H1 (cell line): ENCODE results near the gene KRTAP10-5. TPM values are rescaled to one million over a fixed set of nuclear protein-coding genes. Genes with fewer than 3 reads are reported as not detected.

Experiments used
- CTCF ChIA-PET: fragments of 300-600 bp; sonication (Branson Sonifier 250); formaldehyde crosslinking; loops from one replicate; lab custom pipeline; 2021; ENCODE audit not compliant: partially characterized antibody; lab: Charles Lee
- POLR2A ChIA-PET: fragments of 300-600 bp; sonication (Branson Sonifier 250); formaldehyde crosslinking; loops from one replicate; lab custom pipeline; 2021; ENCODE audit warnings: inconsistent platforms; ENCODE audit not compliant: partially characterized antibody; lab: Charles Lee
- DNase-seq, 2 experiments: peaks; one replicate each; pipeline versions ENCODE4 v3.0.0 to v3.0.0-alpha.2; 2010 to 2022; ENCODE audit warnings: low spot score in 2 of 2, low read depth in 1 of 2, mixed read lengths in 1 of 2
- FAIRE-seq: peaks from 2 replicates; lab custom pipeline; 2011; peaks lifted over from hg19 to GRCh38; lab: Jason Lieb, UNC
- H2AFZ ChIP-seq: 2 replicates; pipeline ENCODE4 v1.8.1; 2012; ENCODE audit warnings: low read length, inconsistent platforms
- H2AK5ac ChIP-seq: 2 replicates; pipeline ENCODE4 v1.6.1; 2013; ENCODE audit warnings: low read depth, low read length
- H2BK120ac ChIP-seq: replicated peaks from 2 replicates; pipeline ENCODE3; 2013; ENCODE audit warnings: low read depth, low read length, inconsistent platforms
- H2BK12ac ChIP-seq: 2 replicates; pipeline ENCODE4 v1.6.1; 2013; ENCODE audit warnings: low read depth, low read length
- H2BK15ac ChIP-seq: 2 replicates; pipeline ENCODE4 v1.6.1; 2013; ENCODE audit warnings: low read length
- H2BK20ac ChIP-seq: 2 replicates; pipeline ENCODE4 v1.6.1; 2013; ENCODE audit warnings: low read length
- H2BK5ac ChIP-seq: 2 replicates; pipeline ENCODE4 v1.6.1; 2013; ENCODE audit warnings: low read depth, low read length
- H3K14ac ChIP-seq: 2 replicates; pipeline ENCODE4 v1.6.1; 2013; ENCODE audit warnings: inconsistent platforms; ENCODE audit not compliant: insufficient read length
- H3K18ac ChIP-seq: 2 replicates; pipeline ENCODE4 v1.6.1; 2013; ENCODE audit warnings: low read length; ENCODE audit errors: extremely low read depth
- H3K23ac ChIP-seq: 2 replicates; pipeline ENCODE4 v1.6.1; 2013; ENCODE audit warnings: inconsistent platforms; ENCODE audit not compliant: insufficient read length
- H3K23me2 ChIP-seq: 2 replicates; pipeline ENCODE4 v1.6.1; 2013; ENCODE audit warnings: low read depth, low read length
- H3K27ac ChIP-seq: 2 replicates; pipeline ENCODE4 v1.6.1; 2011; ENCODE audit warnings: low read depth, low read length, inconsistent platforms
- H3K27me3 ChIP-seq, 4 experiments: replicated peaks in 1 of 4; 1 replicate in 1 of 4; 2 replicates in 3 of 4; pipeline versions ENCODE4 v1.6.1 to v1.8.1; 2011 to 2013; ENCODE audit warnings: low read length in 3 of 4, mild to moderate bottlenecking in 3 of 4, inconsistent platforms in 2 of 4, mixed read lengths in 2 of 4, moderate library complexity in 1 of 4; ENCODE audit not compliant: control insufficient read depth in 3 of 4, insufficient read depth in 3 of 4; ENCODE audit errors: extremely low read depth in 1 of 4
- H3K36me3 ChIP-seq, 4 experiments: 2 replicates each; pipeline versions ENCODE4 v1.6.1 to v1.8.1; 2011 to 2013; ENCODE audit warnings: mild to moderate bottlenecking in 4 of 4, low read length in 3 of 4, moderate library complexity in 2 of 4, control low read depth in 1 of 4, inconsistent platforms in 1 of 4; ENCODE audit not compliant: insufficient read depth in 4 of 4, control insufficient read depth in 2 of 4
- H3K4ac ChIP-seq: replicated peaks from 2 replicates; pipeline ENCODE3; 2013; ENCODE audit warnings: low read length, low read depth, mixed read lengths, inconsistent platforms; ENCODE audit not compliant: insufficient read length
- H3K4me1 ChIP-seq, 4 experiments: replicated peaks in 1 of 4; 1 replicate in 1 of 4; 2 replicates in 3 of 4; pipeline versions ENCODE4 v1.6.1 to v1.8.1; 2011 to 2013; ENCODE audit warnings: low read length in 3 of 4, inconsistent platforms in 2 of 4, mixed read lengths in 1 of 4; ENCODE audit not compliant: insufficient read depth in 4 of 4, control insufficient read depth in 3 of 4
- H3K4me2 ChIP-seq, 2 experiments: 2 replicates each; pipeline versions ENCODE4 v1.6.1 to v1.8.1; 2011 to 2013; ENCODE audit warnings: low read depth in 2 of 2, low read length in 2 of 2, control low read depth in 1 of 2, inconsistent platforms in 1 of 2, mild to moderate bottlenecking in 1 of 2; ENCODE audit not compliant: insufficient read depth in 1 of 2
- H3K4me3 ChIP-seq, 4 experiments: fragments of 200-600, 300-600 bp in 1 of 4; sonication (generic), shearing (Covaris generic), sonication (Bioruptor Twin) in 1 of 4; 2 replicates each; pipeline versions ENCODE4 v1.5.1 to v1.8.1; 2011 to 2016; ENCODE audit warnings: low read length in 4 of 4, low read depth in 3 of 4, control low read depth in 2 of 4, inconsistent platforms in 2 of 4, mild to moderate bottlenecking in 2 of 4, mixed read lengths in 1 of 4, moderate library complexity in 1 of 4; ENCODE audit not compliant: insufficient read depth in 2 of 4; ENCODE audit errors: extremely low read depth in 1 of 4
- H3K56ac ChIP-seq: replicated peaks from 2 replicates; pipeline ENCODE3; 2013; ENCODE audit warnings: low read depth, mild to moderate bottlenecking, mixed read lengths, low read length, inconsistent platforms; ENCODE audit not compliant: insufficient read length
- H3K79me1 ChIP-seq: 2 replicates; pipeline ENCODE4 v1.6.1; 2013; ENCODE audit warnings: low read depth, low read length, control low read depth
- H3K79me2 ChIP-seq, 2 experiments: 2 replicates each; pipeline versions ENCODE4 v1.6.1 to v1.8.1; 2012 to 2013; ENCODE audit warnings: low read length in 2 of 2, mild to moderate bottlenecking in 2 of 2, inconsistent platforms in 1 of 2; ENCODE audit not compliant: insufficient read depth in 2 of 2, control insufficient read depth in 1 of 2
- H3K9ac ChIP-seq, 4 experiments: replicated peaks in 1 of 4; 1 replicate in 1 of 4; 2 replicates in 3 of 4; pipeline versions ENCODE4 v1.6.1 to v1.8.1; 2011 to 2013; ENCODE audit warnings: low read depth in 3 of 4, low read length in 3 of 4, control low read depth in 2 of 4, mild to moderate bottlenecking in 2 of 4, moderate library complexity in 2 of 4, inconsistent platforms in 1 of 4; ENCODE audit errors: extremely low read depth in 1 of 4
- H3K9me3 ChIP-seq, 2 experiments: 2 replicates each; pipeline versions ENCODE4 v1.6.1 to v1.8.1; 2012 to 2013; ENCODE audit warnings: mild to moderate bottlenecking in 2 of 2, moderate library complexity in 2 of 2, control low read depth in 1 of 2, inconsistent platforms in 1 of 2, low read depth in 1 of 2, low read length in 1 of 2, mixed read lengths in 1 of 2; ENCODE audit not compliant: insufficient read depth in 2 of 2
- H4K20me1 ChIP-seq, 2 experiments: replicated peaks in 1 of 2; 2 replicates each; pipeline versions ENCODE3 to v1.8.1; 2011 to 2013; ENCODE audit warnings: inconsistent platforms in 2 of 2, low read length in 2 of 2, mild to moderate bottlenecking in 1 of 2; ENCODE audit not compliant: insufficient read depth in 2 of 2, control insufficient read depth in 1 of 2
- H4K5ac ChIP-seq: 2 replicates; pipeline ENCODE4 v1.6.1; 2013; ENCODE audit warnings: low read length, low read depth, mixed read lengths, inconsistent platforms; ENCODE audit not compliant: insufficient read length
- H4K8ac ChIP-seq: 2 replicates; pipeline ENCODE4 v1.8.0; 2013; ENCODE audit warnings: mild to moderate bottlenecking, moderate library complexity, low read length, inconsistent platforms; ENCODE audit not compliant: insufficient read depth; ENCODE audit errors: extremely low read depth
- H4K91ac ChIP-seq: replicated peaks from 2 replicates; pipeline ENCODE3; 2013; ENCODE audit warnings: low read length, mixed read lengths, inconsistent platforms; ENCODE audit not compliant: insufficient read length
- KDM1A ChIP-seq: fragments of 200-600, 300-600 bp; sonication (generic); IDR thresholded peaks from 2 replicates; pipeline ENCODE4 v1.7.1; 2016; ENCODE audit warnings: mild to moderate bottlenecking, low read length, borderline replicate concordance
- NRF1 ChIP-seq: IDR thresholded peaks from 2 replicates; pipeline ENCODE4 v1.6.1; 2011; ENCODE audit warnings: mild to moderate bottlenecking, low read depth, low read length, improper control_type of control experiment
- POU5F1 ChIP-seq: IDR thresholded peaks from 2 replicates; pipeline ENCODE4 v1.6.1; 2011; ENCODE audit warnings: low read depth, mild to moderate bottlenecking, low read length, moderate library complexity
- WGBS, 2 experiments: shearing (Covaris generic) in 1 of 2; methylation state at CpG; one replicate each; pipeline versions ENCODE4 v1.1.6 to v1.1.7; 2013 to 2015; ENCODE audit warnings: low lambda C conversion rate in 2 of 2, mixed read lengths in 2 of 2, inconsistent platforms in 1 of 2, low coverage in 1 of 2, missing lambda C conversion rate in 1 of 2; ENCODE audit not compliant: insufficient replicate concordance in 2 of 2, insufficient coverage in 1 of 2, insufficient read length in 1 of 2; ENCODE audit errors: extremely low coverage in 1 of 2, missing lambda C conversion rate in 1 of 2; 5-methylcytosine and 5-hydroxymethylcytosine counted together
- polyA plus RNA-seq, 7 experiments: library from polyadenylated mRNA; depleted of rRNA in 3 of 7; stranded (reverse) in 5 of 7; unstranded in 2 of 7; fragments of >200 nt in 5 of 7; fragments of 200-250 nt in 2 of 7; gene quantifications; 1 replicate in 5 of 7; 2 replicates in 1 of 7; 4 replicates in 1 of 7; pipeline versions ENCODE4 v1.2.1 to v1.2.3, GENCODE V29; 2011 to 2013; ENCODE audit warnings: missing spikeins in 2 of 7, mixed read lengths in 2 of 7
- total RNA-seq: library from RNA; stranded (reverse); fragmentation: NEBNext Ultra II Directional; extraction: Animal tissue kit (Norgen Biotek cat#: 25700); gene quantifications from 2 replicates; pipeline ENCODE4 v1.2.1, GENCODE V29; 2021
- TF ChIP-seq, protein P1 (sequence below): IDR thresholded peaks from 2 replicates; pipeline ENCODE4 v1.6.1; 2012; ENCODE audit warnings: inconsistent platforms

Gene KRTAP10-5
- total and polyA plus RNA-seq, 2 of the 8 experiments (the other 6 are each of a cell fraction or from before 2014, with no cell fraction given): 0.09 TPM; not detected in 1

DNA sequence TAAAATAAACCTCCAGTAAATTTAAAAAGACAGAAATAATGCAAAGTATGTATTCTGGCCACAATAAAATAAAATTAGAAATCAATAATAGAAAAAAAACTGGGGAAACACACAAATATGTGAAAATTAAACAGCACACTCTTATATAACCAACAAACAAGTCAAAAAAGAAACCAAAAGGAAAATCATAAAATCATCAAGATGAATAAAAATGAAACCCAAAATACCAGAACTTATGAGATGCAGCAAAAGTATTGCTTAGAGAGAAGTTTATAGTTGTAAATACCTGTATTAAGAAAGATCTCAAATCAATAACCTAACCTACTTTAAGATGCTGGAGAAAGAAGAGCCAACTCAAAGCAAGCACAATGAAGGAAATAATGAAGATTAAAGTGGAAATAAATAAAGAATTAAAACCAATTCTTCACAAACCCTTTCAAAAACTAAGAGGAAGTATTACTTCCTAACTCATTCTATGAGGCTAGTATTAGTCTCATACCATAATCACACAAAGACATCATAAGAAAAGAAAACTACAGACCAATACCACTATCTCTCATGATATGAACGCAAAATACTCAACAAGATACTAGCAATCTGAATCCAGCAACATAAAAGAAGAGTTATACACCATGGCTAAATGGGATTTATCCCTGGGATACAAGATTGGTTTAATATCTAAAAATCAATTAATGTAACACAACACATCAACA is 15.4 kb downstream of the KRTAP10-5 start:
- no peak overlapping the region for H2BK20ac ChIP-seq
- no peak overlapping the region for H4K5ac ChIP-seq
- no peaks in the 10 kb centered on the region for H3K36me3 ChIP-seq
- no peak overlapping the region for H2AK5ac ChIP-seq
- TF ChIP-seq, protein P1, sequence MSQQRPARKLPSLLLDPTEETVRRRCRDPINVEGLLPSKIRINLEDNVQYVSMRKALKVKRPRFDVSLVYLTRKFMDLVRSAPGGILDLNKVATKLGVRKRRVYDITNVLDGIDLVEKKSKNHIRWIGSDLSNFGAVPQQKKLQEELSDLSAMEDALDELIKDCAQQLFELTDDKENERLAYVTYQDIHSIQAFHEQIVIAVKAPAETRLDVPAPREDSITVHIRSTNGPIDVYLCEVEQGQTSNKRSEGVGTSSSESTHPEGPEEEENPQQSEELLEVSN: no peak
- no peak for TF ChIP-seq KDM1A
- TF ChIP-seq NRF1: no peak
- no peak for TF ChIP-seq POU5F1
- H3K27ac ChIP-seq: no peak overlapping the region
- no peak overlapping the region for H3K4me2 ChIP-seq
- H3K4me1 ChIP-seq: peaks cover 0 to 3% (median 0%) of the 10 kb centered on the region in 4 experiments; a peak in 1 of 7 replicates
- no peak overlapping the region for H3K9ac ChIP-seq
- no peak overlapping the region for H2BK120ac ChIP-seq
- H3K27me3 ChIP-seq: no peaks in the 10 kb centered on the region
- no peak overlapping the region for H3K23ac ChIP-seq
- no peaks in the 10 kb centered on the region for H3K79me2 ChIP-seq
- no peak overlapping the region for H2BK5ac ChIP-seq
- H2AFZ ChIP-seq: no peak overlapping the region
- CTCF ChIA-PET: no interaction called here
- no peak overlapping the region for H3K56ac ChIP-seq
- H4K20me1 ChIP-seq: no peaks in the 10 kb centered on the region
- no peak overlapping the region for H4K8ac ChIP-seq
- H2BK15ac ChIP-seq: no peak overlapping the region
- no peak overlapping the region for H3K4me3 ChIP-seq
- no peak for DNase-seq
- WGBS, 2 experiments: 41% methylated on average over 1 of the region's 1 CpG; no CpG with 5 or more reads in 1 of the 2 experiments
- H3K23me2 ChIP-seq: no peaks in the 10 kb centered on the region
- POLR2A ChIA-PET: no interaction called here
- no peak overlapping the region for H2BK12ac ChIP-seq
- H4K91ac ChIP-seq: no peak overlapping the region
- H3K14ac ChIP-seq: no peak overlapping the region
- no peak overlapping the region for H3K18ac ChIP-seq
- FAIRE-seq: no peak
- no peaks in the 10 kb centered on the region for H3K79me1 ChIP-seq
- H3K9me3 ChIP-seq: no peaks in the 10 kb centered on the region
- H3K4ac ChIP-seq: no peak overlapping the region
